T-cell (primary cell): ENCODE measurements around the gene GABRB3. TPM values are rescaled to one million over a fixed set of nuclear protein-coding genes. Genes with fewer than 3 reads are reported as not detected.

Source experiments
- ATAC-seq, 4 experiments: fragments of 200-7000 bp in 3 of 4; fragments of 150-1000 bp in 1 of 4; cut with Tn5 transposase; replicated peaks in 1 of 4; 1 replicate in 3 of 4; 2 replicates in 1 of 4; pipeline ENCODE4 v1.10.0; 2021; ENCODE audit warnings: moderate library complexity in 3 of 4, mild to moderate bottlenecking in 2 of 4, moderate number of reproducible peaks in 1 of 4
- CTCF ChIA-PET, 2 donors: fragments of 300-600 bp; sonication (Branson Sonifier 250); formaldehyde crosslinking; loops; one replicate each; lab custom pipeline; 2022; ENCODE audit warnings: antibody characterized with exemption in 2 of 2; lab: Charles Lee
- POLR2A ChIA-PET, 2 donors: fragments of 300-600 bp; sonication (Branson Sonifier 250); formaldehyde crosslinking; loops; one replicate each; lab custom pipeline; 2022; ENCODE audit warnings: antibody characterized with exemption in 2 of 2; lab: Charles Lee
- DNase-seq, 35 experiments: peaks; one replicate each; pipeline versions ENCODE4 v3.0.0 to v3.0.0-alpha.2; 2013 to 2023
- H3K27ac ChIP-seq: one replicate; pipeline ENCODE4 v1.5.1; 2013; ENCODE audit warnings: low read length
- H3K27me3 ChIP-seq, 2 experiments: replicated peaks in 1 of 2; 1 replicate in 1 of 2; 2 replicates in 1 of 2; pipeline versions ENCODE4 v1.6.1 to v1.7.0; 2013; ENCODE audit warnings: low read length in 1 of 2, mixed read lengths in 1 of 2; ENCODE audit not compliant: control insufficient read depth in 2 of 2, insufficient read depth in 2 of 2; ENCODE audit errors: extremely low read depth in 1 of 2
- H3K36me3 ChIP-seq, 2 donors: 1 replicate in 1 of 2; 2 replicates in 1 of 2; pipeline versions ENCODE4 v1.6.1 to v1.7.0; 2013; ENCODE audit warnings: low read length in 1 of 2; ENCODE audit not compliant: control insufficient read depth in 2 of 2, insufficient read depth in 1 of 2; ENCODE audit errors: extremely low read depth in 1 of 2
- H3K4me1 ChIP-seq, 2 experiments: 1 replicate in 1 of 2; 2 replicates in 1 of 2; pipeline versions ENCODE4 v1.6.1 to v1.7.0; 2013; ENCODE audit warnings: low read length in 2 of 2, mixed read lengths in 1 of 2; ENCODE audit not compliant: insufficient read depth in 2 of 2, control insufficient read depth in 1 of 2; ENCODE audit errors: extremely low read depth in 1 of 2
- H3K4me3 ChIP-seq, 2 donors: 1 replicate in 1 of 2; 2 replicates in 1 of 2; pipeline versions ENCODE4 v1.5.1 to v1.7.0; 2013; ENCODE audit warnings: mild to moderate bottlenecking in 2 of 2, low read length in 1 of 2, moderate library complexity in 1 of 2; ENCODE audit not compliant: control insufficient read depth in 1 of 2; ENCODE audit errors: extremely low read depth in 1 of 2
- H3K9me3 ChIP-seq: 2 replicates; pipeline ENCODE4 v1.7.0; 2013
- H3K27ac Mint-ChIP-seq, 2 donors: one replicate each; pipeline ENCODE4 v1.8.0; 2020 to 2021; ENCODE audit warnings: mild to moderate bottlenecking in 2 of 2, mixed read lengths in 2 of 2
- H3K27me3 Mint-ChIP-seq, 2 donors: one replicate each; pipeline ENCODE4 v1.8.0; 2021 to 2022; ENCODE audit warnings: mixed read lengths in 2 of 2
- H3K36me3 Mint-ChIP-seq: one replicate; pipeline ENCODE4 v1.8.0; 2021; ENCODE audit warnings: mixed read lengths
- H3K4me1 Mint-ChIP-seq, 3 donors: one replicate each; pipeline ENCODE4 v1.8.0; 2020 to 2022; ENCODE audit warnings: mixed read lengths in 3 of 3, mild to moderate bottlenecking in 1 of 3
- H3K4me3 Mint-ChIP-seq, 3 donors: one replicate each; pipeline ENCODE4 v1.8.0; 2020 to 2022; ENCODE audit warnings: mild to moderate bottlenecking in 3 of 3, mixed read lengths in 3 of 3, moderate library complexity in 3 of 3
- H3K9me3 Mint-ChIP-seq, 3 donors: one replicate each; pipeline ENCODE4 v1.8.0; 2020 to 2022; ENCODE audit warnings: mixed read lengths in 3 of 3
- WGBS: methylation state at CpG from one replicate; pipeline ENCODE4 v1.1.5; 2013; ENCODE audit warnings: missing lambda C conversion rate; ENCODE audit not compliant: insufficient coverage; 5-methylcytosine and 5-hydroxymethylcytosine counted together
- total RNA-seq, 35 experiments: library from RNA in 6 of 35; stranded (reverse) in 6 of 35; fragments of 120-200 nt in 1 of 35; gene quantifications; one replicate each; pipeline versions ENCODE4 v1.2.1 to v1.2.4 and lab custom pipeline; 2013 to 2026

Gene GABRB3
- total RNA-seq, 5 donors from 2014 or later (not counting 1 experiment from before 2014, with no cell fraction given): 0.23 to 0.76 (median 0.54) TPM; not detected in 2

- H3K27ac Mint-ChIP-seq: no peak overlapping the region
- H3K36me3 ChIP-seq: no peaks in the 10 kb centered on the region
- no peaks in the 10 kb centered on the region for H3K27me3 ChIP-seq
- POLR2A ChIA-PET: interaction anchor here in 1 of 2 donors (0.7 kb wide), 1 partner anchor 12 kb away, joined by 7 read pairs; no protein-coding TSS in a partner anchor
- CTCF ChIA-PET: interaction anchor here in 1 of 2 donors (0.7 kb wide), 1 partner anchor 678 kb away, joined by 3 read pairs; no protein-coding TSS in a partner anchor
- WGBS: 89% methylated on average over 3 of the region's 5 CpGs
- no peak overlapping the region for H3K4me3 Mint-ChIP-seq
- no peak for DNase-seq
- H3K9me3 ChIP-seq: no peaks in the 10 kb centered on the region
- H3K27ac ChIP-seq: no peak overlapping the region
- no peaks in the 10 kb centered on the region for H3K27me3 Mint-ChIP-seq
- H3K4me3 ChIP-seq: no peak overlapping the region
- H3K4me1 ChIP-seq: no peaks in the 10 kb centered on the region
- no peak for ATAC-seq
- H3K36me3 Mint-ChIP-seq: no peaks in the 10 kb centered on the region
- H3K4me1 Mint-ChIP-seq: no peaks in the 10 kb centered on the region
- H3K9me3 Mint-ChIP-seq: peaks cover 9 to 12% (median 10%) of the 10 kb centered on the region in 3 donors
Measured at GRCh38 chr15:26572602-26573350, 200.1 kb downstream of the GABRB3 start.

- H3K4me3 Mint-ChIP-seq: no peak overlapping the region
- CTCF ChIA-PET: interaction anchor here in 1 of 2 donors (0.7 kb wide), 1 partner anchor 294 kb away, joined by 8 read pairs; no protein-coding TSS in a partner anchor
- Histone ChIP-seq H3K27me3 (no peaks in the 10 kb centered on the region), H3K27ac (no peak overlapping the region), H3K9me3 (no peaks in the 10 kb centered on the region), H3K4me1 (no peaks in the 10 kb centered on the region), H3K36me3 (no peaks in the 10 kb centered on the region), H3K4me3 (no peak overlapping the region)
- DNase-seq (no peak), ATAC-seq (no peak)
- POLR2A ChIA-PET: interaction anchor here in 1 of 2 donors (0.6 kb wide), 1 partner anchor 23 kb away, joined by 6 read pairs; no protein-coding TSS in a partner anchor
- H3K36me3 Mint-ChIP-seq: no peaks in the 10 kb centered on the region
- no CpG with 5 or more reads among the region's 5 CpGs for WGBS
- no peak overlapping the region for H3K27ac Mint-ChIP-seq
- no peaks in the 10 kb centered on the region for H3K4me1 Mint-ChIP-seq
- H3K9me3 Mint-ChIP-seq: peaks cover 6 to 14% (median 8%) of the 10 kb centered on the region in 3 donors
- no peaks in the 10 kb centered on the region for H3K27me3 Mint-ChIP-seq
Measured at GRCh38 chr15:26571346-26571745, 201.5 kb downstream of the GABRB3 start.

GRCh38 chr15:26565542-26565941 is 207.3 kb downstream of the GABRB3 start:
- DNase-seq: no peak
- 80% methylated on average over 1 of the region's 6 CpGs for WGBS
- no peak overlapping the region for H3K4me3 ChIP-seq
- H3K27ac ChIP-seq: no peak overlapping the region
- ChIA-PET POLR2A (no interaction called here), CTCF (no interaction called here)
- no peaks in the 10 kb centered on the region for H3K36me3 ChIP-seq
- Mint-ChIP-seq H3K27me3 (no peaks in the 10 kb centered on the region), H3K4me1 (no peaks in the 10 kb centered on the region), H3K9me3 (peaks cover 3 to 15% (median 7%) of the 10 kb centered on the region in 3 donors), H3K4me3 (no peak overlapping the region), H3K27ac (no peak overlapping the region), H3K36me3 (no peaks in the 10 kb centered on the region)
- no peaks in the 10 kb centered on the region for H3K4me1 ChIP-seq
- no peaks in the 10 kb centered on the region for H3K27me3 ChIP-seq
- H3K9me3 ChIP-seq: no peaks in the 10 kb centered on the region
- ATAC-seq: no peak

- Mint-ChIP-seq H3K4me1 (no peaks in the 10 kb centered on the region), H3K36me3 (no peaks in the 10 kb centered on the region), H3K9me3 (peaks cover 2 to 17% (median 7%) of the 10 kb centered on the region in 3 donors), H3K27ac (no peak overlapping the region), H3K27me3 (no peaks in the 10 kb centered on the region), H3K4me3 (no peak overlapping the region)
- H3K9me3 ChIP-seq: no peaks in the 10 kb centered on the region
- no peak overlapping the region for H3K4me3 ChIP-seq
- H3K36me3 ChIP-seq: no peaks in the 10 kb centered on the region
- no peak overlapping the region for H3K27ac ChIP-seq
- ATAC-seq (no peak), DNase-seq (no peak)
- no peaks in the 10 kb centered on the region for H3K4me1 ChIP-seq
- H3K27me3 ChIP-seq: no peaks in the 10 kb centered on the region
- CTCF ChIA-PET: no interaction called here
- WGBS: 75% methylated on average over 6 of the region's 6 CpGs
- POLR2A ChIA-PET: no interaction called here
Measured at GRCh38 chr15:26564361-26564760, 208.5 kb downstream of the GABRB3 start.

- CTCF ChIA-PET: no interaction called here
- no peaks in the 10 kb centered on the region for H3K27me3 Mint-ChIP-seq
- WGBS: 50% methylated on average over 1 of the region's 2 CpGs
Measured at GRCh38 chr15:26562336-26562735, 210.5 kb downstream of the GABRB3 start.

GRCh38 chr15:26561896-26562295 is 211.0 kb downstream of the GABRB3 start:
- Histone ChIP-seq H3K9me3 (no peaks in the 10 kb centered on the region), H3K4me1 (no peaks in the 10 kb centered on the region), H3K4me3 (no peak overlapping the region), H3K27ac (no peak overlapping the region), H3K36me3 (no peaks in the 10 kb centered on the region), H3K27me3 (no peaks in the 10 kb centered on the region)
- Mint-ChIP-seq H3K27ac (no peak overlapping the region), H3K36me3 (no peaks in the 10 kb centered on the region), H3K27me3 (no peaks in the 10 kb centered on the region), H3K4me3 (no peak overlapping the region), H3K4me1 (no peaks in the 10 kb centered on the region), H3K9me3 (peaks cover 3 to 19% (median 5%) of the 10 kb centered on the region in 3 donors)
- 86% methylated on average over 5 of the region's 7 CpGs for WGBS
- POLR2A ChIA-PET: no interaction called here
- no peak for DNase-seq
- CTCF ChIA-PET: no interaction called here
- ATAC-seq: no peak

More at GRCh38 chr15:26562336-26562735, 210.5 kb downstream of the GABRB3 start:
- DNase-seq: no peak
- Mint-ChIP-seq H3K9me3 (peaks cover 5 to 17% (median 7%) of the 10 kb centered on the region in 3 donors), H3K4me1 (no peaks in the 10 kb centered on the region), H3K36me3 (no peaks in the 10 kb centered on the region), H3K27ac (no peak overlapping the region), H3K4me3 (no peak overlapping the region)
- Histone ChIP-seq H3K36me3 (no peaks in the 10 kb centered on the region), H3K27me3 (no peaks in the 10 kb centered on the region), H3K9me3 (no peaks in the 10 kb centered on the region), H3K4me3 (no peak overlapping the region), H3K4me1 (no peaks in the 10 kb centered on the region), H3K27ac (no peak overlapping the region)
- no peak for ATAC-seq
- POLR2A ChIA-PET: no interaction called here
